Kidney epithelial cell (primary cell): Measurements from ENCODE around the gene NOC3L. TPM values are rescaled to one million over a fixed set of nuclear protein-coding genes. Genes with fewer than 3 reads are reported as not detected.
"Not testable (repeated sequence)": the region's sequence is repeated elsewhere in the genome, so short reads cannot be mapped to it uniquely, and the experiment has no call there.

ENCODE experiments used
- DNase-seq: peaks from one replicate; pipeline ENCODE4 v3.0.0-alpha.2; 2010; ENCODE audit warnings: low read depth
- H3K27me3 ChIP-seq: 2 replicates; pipeline ENCODE4 v1.6.0; 2011; ENCODE audit warnings: low read length; ENCODE audit not compliant: control insufficient read depth, insufficient read depth
- H3K36me3 ChIP-seq: 2 replicates; pipeline ENCODE4 v1.5.1; 2011; ENCODE audit warnings: low read length; ENCODE audit not compliant: control insufficient read depth, insufficient read depth
- H3K4me3 ChIP-seq: 2 replicates; pipeline ENCODE4 v1.5.1; 2011; ENCODE audit warnings: low read depth, mild to moderate bottlenecking, control low read depth, low read length
- total RNA-seq: library from RNA; depleted of rRNA; stranded (reverse); fragments of >200 nt; gene quantifications from 2 replicates; pipeline ENCODE4 v1.2.3, GENCODE V29; 2015
- TF ChIP-seq, protein P1 (sequence below): IDR thresholded peaks from 2 replicates; pipeline ENCODE4 v1.5.1; 2011; ENCODE audit warnings: mild to moderate bottlenecking, moderate library complexity, low read length, control low read depth, inconsistent platforms; ENCODE audit not compliant: insufficient read depth, poor library complexity, severe bottlenecking

The NOC3L gene
- total RNA-seq, 1 donor from 2014 or later = 17.8 TPM

DNA sequence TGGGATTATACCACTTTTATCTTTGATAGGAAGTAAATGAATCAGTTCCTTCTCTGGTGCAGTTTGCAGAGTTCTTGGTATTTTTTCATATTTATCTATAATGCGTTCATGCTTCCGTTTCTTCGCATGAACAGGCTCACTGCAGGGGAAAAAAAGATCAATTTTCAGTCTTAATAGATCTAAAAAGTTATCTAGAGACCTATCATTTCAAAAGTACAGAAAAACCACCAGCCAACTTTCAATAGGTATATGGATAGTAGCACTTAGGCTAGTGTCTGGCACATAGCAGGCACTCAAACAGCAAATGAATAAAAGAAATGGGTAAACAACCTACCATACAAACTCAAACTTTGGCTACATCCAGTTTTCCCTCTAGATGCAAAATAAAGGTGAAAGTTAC, 5.5 kb downstream of the NOC3L start:
- TF ChIP-seq, protein P1, sequence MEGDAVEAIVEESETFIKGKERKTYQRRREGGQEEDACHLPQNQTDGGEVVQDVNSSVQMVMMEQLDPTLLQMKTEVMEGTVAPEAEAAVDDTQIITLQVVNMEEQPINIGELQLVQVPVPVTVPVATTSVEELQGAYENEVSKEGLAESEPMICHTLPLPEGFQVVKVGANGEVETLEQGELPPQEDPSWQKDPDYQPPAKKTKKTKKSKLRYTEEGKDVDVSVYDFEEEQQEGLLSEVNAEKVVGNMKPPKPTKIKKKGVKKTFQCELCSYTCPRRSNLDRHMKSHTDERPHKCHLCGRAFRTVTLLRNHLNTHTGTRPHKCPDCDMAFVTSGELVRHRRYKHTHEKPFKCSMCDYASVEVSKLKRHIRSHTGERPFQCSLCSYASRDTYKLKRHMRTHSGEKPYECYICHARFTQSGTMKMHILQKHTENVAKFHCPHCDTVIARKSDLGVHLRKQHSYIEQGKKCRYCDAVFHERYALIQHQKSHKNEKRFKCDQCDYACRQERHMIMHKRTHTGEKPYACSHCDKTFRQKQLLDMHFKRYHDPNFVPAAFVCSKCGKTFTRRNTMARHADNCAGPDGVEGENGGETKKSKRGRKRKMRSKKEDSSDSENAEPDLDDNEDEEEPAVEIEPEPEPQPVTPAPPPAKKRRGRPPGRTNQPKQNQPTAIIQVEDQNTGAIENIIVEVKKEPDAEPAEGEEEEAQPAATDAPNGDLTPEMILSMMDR = no peak
- Histone ChIP-seq H3K27me3 (no peaks in the 10 kb centered on the region), H3K4me3 (no peak overlapping the region), H3K36me3 (no peaks in the 10 kb centered on the region)
- no peak for DNase-seq

DNA sequence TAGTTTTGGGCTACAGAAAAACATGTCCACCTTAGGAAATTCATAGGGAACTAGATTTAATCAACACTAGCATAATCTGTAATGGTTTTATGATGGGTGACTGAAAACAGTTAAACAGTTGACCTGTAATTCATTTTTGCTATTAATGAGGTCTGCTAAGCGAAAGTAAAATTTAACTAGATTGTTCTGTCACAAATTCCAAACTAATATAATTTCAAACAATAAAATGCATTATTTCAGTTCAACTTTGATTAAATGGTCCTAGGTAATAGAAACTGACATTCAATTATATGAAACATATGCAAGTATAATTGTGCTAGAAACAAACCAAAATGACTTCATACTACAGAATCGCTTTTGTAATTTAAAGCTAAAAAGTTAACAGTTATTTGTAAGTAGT, 6.9 kb downstream of the NOC3L start:
- H3K4me3 ChIP-seq = no peak overlapping the region
- H3K27me3 ChIP-seq = no peaks in the 10 kb centered on the region
- peaks cover 1% of the 10 kb centered on the region for H3K36me3 ChIP-seq
- no peak for DNase-seq
- TF ChIP-seq, protein P1 = no peak

DNA sequence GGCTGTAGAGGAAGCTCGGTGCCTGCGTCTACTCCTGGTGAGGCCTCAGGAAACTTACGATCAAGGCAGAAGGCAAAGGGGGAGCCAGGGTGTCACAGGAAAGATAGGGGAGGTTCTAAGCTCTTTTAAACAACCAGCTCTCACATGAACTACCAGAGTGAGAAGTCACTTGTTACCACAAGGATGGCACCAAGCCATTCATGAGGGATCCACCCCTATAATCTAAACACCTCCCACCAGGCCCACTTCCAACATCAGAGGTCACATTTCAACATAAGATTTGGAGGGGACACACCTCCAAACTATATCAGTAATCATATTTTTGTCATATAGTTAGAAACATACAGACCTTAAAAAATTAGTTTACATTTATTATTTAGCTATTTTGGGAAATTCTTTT, 9.4 kb downstream of the NOC3L start:
- no peak for DNase-seq
- H3K36me3 ChIP-seq = peaks cover 1% of the 10 kb centered on the region
- H3K27me3 ChIP-seq = no peaks in the 10 kb centered on the region
- TF ChIP-seq, protein P1 = no peak
- no peak overlapping the region for H3K4me3 ChIP-seq

DNA sequence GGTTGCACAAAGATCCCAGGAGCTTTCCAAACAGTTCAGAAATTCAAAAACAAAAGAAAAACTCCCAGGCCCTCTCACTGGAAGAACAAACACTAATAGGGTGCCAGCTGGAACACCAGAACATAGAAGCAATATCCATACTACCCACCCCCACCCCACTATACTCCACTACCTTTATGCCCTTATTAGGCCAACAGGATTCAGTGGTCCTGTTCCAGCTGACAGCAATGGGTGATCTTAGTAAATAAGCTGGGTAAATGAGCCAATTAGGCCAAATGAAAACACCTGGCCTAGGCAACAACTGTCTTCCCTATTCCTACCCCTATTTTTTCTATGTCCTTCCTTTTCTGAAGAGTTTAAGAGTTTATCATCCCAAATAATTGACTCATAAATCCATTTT, 11.7 kb downstream of the NOC3L start:
- no peaks in the 10 kb centered on the region for H3K27me3 ChIP-seq
- H3K4me3 ChIP-seq = no peak overlapping the region
- H3K36me3 ChIP-seq = peaks cover 1% of the 10 kb centered on the region
- TF ChIP-seq, protein P1 = no peak
- DNase-seq = no peak

DNA sequence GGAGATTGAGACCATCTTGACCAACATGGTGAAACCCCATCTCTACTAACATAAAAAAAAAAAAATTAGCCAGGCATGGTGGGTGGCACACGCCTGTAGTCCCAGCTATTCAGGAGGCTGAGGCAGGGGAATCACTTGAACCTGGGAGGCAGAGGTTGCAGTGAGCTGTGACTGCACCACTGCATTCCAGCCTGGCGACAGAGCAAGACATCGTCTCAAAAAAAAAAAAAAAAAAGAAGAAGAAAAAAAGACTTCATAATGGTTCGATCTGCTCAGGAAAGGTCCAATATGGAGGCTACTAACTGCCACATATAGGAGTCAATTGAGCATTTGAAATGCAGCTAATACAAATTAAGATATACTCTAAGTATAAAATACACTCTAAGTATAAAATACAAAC, 12.2 kb downstream of the NOC3L start:
- not testable (repeated sequence) for DNase-seq, H3K27me3 ChIP-seq, H3K36me3 ChIP-seq, H3K4me3 ChIP-seq

DNA sequence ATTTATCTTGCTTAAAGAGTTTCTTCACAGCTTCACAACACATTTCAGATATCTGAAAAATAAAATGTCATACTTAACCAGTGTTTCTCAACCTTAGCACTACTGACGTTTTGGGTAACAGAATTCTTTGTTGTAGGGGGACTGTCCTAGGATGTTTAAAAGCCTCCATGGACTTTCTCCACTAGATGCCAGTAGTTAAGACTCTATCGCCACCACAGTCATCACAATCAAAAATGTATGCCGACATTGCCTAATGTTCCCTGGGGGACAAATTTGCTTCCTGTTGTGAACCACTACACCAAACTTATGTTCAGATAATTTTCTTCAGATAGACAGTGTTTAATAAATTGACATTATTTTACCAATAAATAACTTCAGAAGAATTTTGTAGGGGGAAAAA, 13.4 kb downstream of the NOC3L start:
- Histone ChIP-seq H3K36me3 (peaks cover 1% of the 10 kb centered on the region), H3K27me3 (no peaks in the 10 kb centered on the region), H3K4me3 (no peak overlapping the region)
- TF ChIP-seq, protein P1 = no peak
- no peak for DNase-seq
